HCT116 (cell line): Measurements from ENCODE around the gene SI.

Experiments
- CTCF ChIP-seq, 3 experiments: fragments of 200-600 bp in 1 of 3; sonication (generic) in 1 of 3; IDR thresholded peaks in 2 of 3; conservative IDR thresholded peaks in 1 of 3; 2 replicates each; pipeline ENCODE4 v1.5.1; 2012 to 2017; ENCODE audit warnings: low read depth in 2 of 3, low read length in 2 of 3, antibody characterized with exemption in 1 of 3, borderline replicate concordance in 1 of 3, control low read depth in 1 of 3, mild to moderate bottlenecking in 1 of 3, mixed read lengths in 1 of 3, mixed run types in 1 of 3, moderate library complexity in 1 of 3; ENCODE audit not compliant: insufficient read depth in 1 of 3
- EGR1 ChIP-seq: IDR thresholded peaks from 2 replicates; pipeline ENCODE4 v1.6.1; 2012; ENCODE audit warnings: low read depth
- EZH2 ChIP-seq: fragments of 200-600 bp; sonication (generic); IDR thresholded peaks from 2 replicates; pipeline ENCODE4 v1.6.1; 2017; ENCODE audit warnings: antibody characterized with exemption, mixed run types
- POLR2A ChIP-seq: IDR thresholded peaks from 2 replicates; pipeline ENCODE4 v1.7.0; 2011; ENCODE audit warnings: borderline replicate concordance; ENCODE audit not compliant: insufficient read depth, insufficient read length; ENCODE audit errors: extremely low read depth

DNA sequence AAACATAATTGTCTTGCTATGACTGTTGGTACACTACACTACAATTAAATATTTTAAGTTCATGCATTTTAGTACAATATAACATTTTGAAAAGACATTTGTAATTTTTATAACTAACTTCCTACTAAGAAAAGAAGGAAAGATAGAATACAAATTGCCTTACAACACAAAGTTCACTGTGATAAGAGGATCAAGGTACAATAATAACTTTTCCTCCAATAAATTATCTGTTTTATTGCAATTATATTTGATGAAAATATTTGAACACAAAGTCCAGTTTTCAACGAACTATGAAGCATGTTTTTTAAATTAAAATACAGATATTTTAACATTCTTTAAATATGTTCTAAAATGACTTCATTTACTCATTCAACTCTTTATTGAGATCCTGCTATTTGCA lies 33.1 kb upstream of the SI start:
- no peak for TF ChIP-seq EZH2
- no peak for TF ChIP-seq CTCF (IDR thresholded peaks at IDR 0.05 in 2 of 3, conservative IDR thresholded peaks at IDR 0.05 in 1 of 3; ENCODE audit: borderline replicate concordance in 1 of 3, insufficient read depth in 1 of 3, low read depth in 2 of 3, low read length in 2 of 3)
- no peak for TF ChIP-seq EGR1
- no peak for TF ChIP-seq POLR2A
